GM12878 (cell line): Measurements from ENCODE around the gene RNF115. TPM values are rescaled to one million over a fixed set of nuclear protein-coding genes. Genes with fewer than 3 reads are reported as not detected.

ENCODE experiments used
- ATAC-seq: fragments of 200-7000 bp; cut with Tn5 transposase; 3 replicates; pipeline ENCODE4 v1.9.1; 2020; ENCODE audit warnings: mild to moderate bottlenecking, moderate library complexity
- BruUV-seq: library from RNA; stranded (reverse); fragments of 400-500 nt; replicated peaks from 2 replicates; lab custom pipeline; 2021; lab: Mats Ljungman, UMichigan
- CTCF ChIA-PET: fragments of 300-600 bp; sonication (Branson Sonifier 250); formaldehyde crosslinking; extraction: SDS; loops from one replicate; lab custom pipeline; 2021; ENCODE audit warnings: inconsistent platforms; lab: Yijun Ruan, JAX
- POLR2A ChIA-PET: fragments of 350-600 bp; formaldehyde crosslinking; extraction: SDS; loops from one replicate; lab custom pipeline; 2021; ENCODE audit warnings: inconsistent platforms; lab: Charles Lee
- RAD21 ChIA-PET: fragments of 300-600 bp; sonication (Branson Sonifier 250); formaldehyde crosslinking; loops from one replicate; lab custom pipeline; 2023; ENCODE audit warnings: antibody characterized with exemption; ENCODE audit not compliant: unreplicated experiment; lab: Charles Lee
- SMC1A ChIA-PET: fragments of 300-600 bp; sonication (Branson Sonifier 250); formaldehyde crosslinking; loops from one replicate; lab custom pipeline; 2023; ENCODE audit not compliant: unreplicated experiment, uncharacterized antibody; lab: Charles Lee
- DNase-seq: peaks from one replicate; pipeline ENCODE4 v3.0.0-alpha.2; 2011; ENCODE audit warnings: low read depth, low spot score
- FAIRE-seq: peaks from 3 replicates; lab custom pipeline; 2011; peaks lifted over from hg19 to GRCh38; lab: Jason Lieb, UNC
- H2AFZ ChIP-seq: 2 replicates; pipeline ENCODE4 v1.6.0; 2011; ENCODE audit warnings: low read depth, low read length, control low read depth; ENCODE audit not compliant: control insufficient read depth
- H3K27ac ChIP-seq: 2 replicates; pipeline ENCODE4 v1.5.1; 2011; ENCODE audit warnings: control low read depth; ENCODE audit not compliant: control insufficient read depth, insufficient read depth
- H3K27me3 ChIP-seq, 2 experiments: replicated peaks in 1 of 2; 2 replicates each; pipeline versions ENCODE4 v1.6.0 to v1.6.1; 2011; ENCODE audit warnings: low read length in 1 of 2; ENCODE audit not compliant: control insufficient read depth in 2 of 2, insufficient read depth in 2 of 2
- H3K36me3 ChIP-seq, 2 experiments: 2 replicates each; pipeline ENCODE4 v1.5.1; 2011; ENCODE audit warnings: low read length in 1 of 2; ENCODE audit not compliant: control insufficient read depth in 2 of 2, insufficient read depth in 2 of 2
- H3K4me1 ChIP-seq: 2 replicates; pipeline ENCODE4 v1.6.1; 2011; ENCODE audit warnings: mild to moderate bottlenecking, low read length, moderate library complexity, mixed read lengths; ENCODE audit not compliant: control insufficient read depth, insufficient read depth
- H3K4me2 ChIP-seq: 2 replicates; pipeline ENCODE4 v1.6.0; 2011; ENCODE audit warnings: control low read depth; ENCODE audit not compliant: control insufficient read depth, insufficient read depth
- H3K4me3 ChIP-seq: fragments of 200-600 bp; sonication (generic); 2 replicates; pipeline ENCODE4 v1.5.1; 2016
- H3K79me2 ChIP-seq: 2 replicates; pipeline ENCODE4 v1.6.0; 2011; ENCODE audit warnings: low read length; ENCODE audit not compliant: control insufficient read depth, insufficient read depth
- H3K9ac ChIP-seq: 2 replicates; pipeline ENCODE4 v1.8.0; 2011; ENCODE audit warnings: low read length, control low read depth, mixed read lengths; ENCODE audit not compliant: control insufficient read depth, insufficient read depth
- H3K9me3 ChIP-seq: replicated peaks from 3 replicates; pipeline ENCODE4 v1.5.1; 2011; ENCODE audit warnings: mild to moderate bottlenecking, low read length; ENCODE audit not compliant: control insufficient read depth, insufficient read depth
- H4K20me1 ChIP-seq: 2 replicates; pipeline ENCODE4 v1.6.0; 2011; ENCODE audit not compliant: control insufficient read depth, insufficient read depth
- BMI1 ChIP-seq: fragments of 450-650 bp; IDR thresholded peaks from 2 replicates; pipeline ENCODE4 v1.6.1; 2016; ENCODE audit warnings: mild to moderate bottlenecking, moderate library complexity, borderline replicate concordance
- CBX5 ChIP-seq: sonication (generic); IDR thresholded peaks from 2 replicates; pipeline ENCODE4 v1.6.1; 2016; ENCODE audit warnings: low read depth, moderate library complexity, mild to moderate bottlenecking, inconsistent platforms
- KLF5 ChIP-seq: fragments of 450-650 bp; IDR thresholded peaks from 2 replicates; pipeline ENCODE4 v1.6.1; 2014; ENCODE audit warnings: mild to moderate bottlenecking; ENCODE audit not compliant: partially characterized antibody
- MTA3 ChIP-seq: IDR thresholded peaks from 2 replicates; pipeline ENCODE4 v1.6.1; 2012; ENCODE audit warnings: low read length, inconsistent platforms, borderline replicate concordance
- POLR2AphosphoS2 ChIP-seq: IDR thresholded peaks from 2 replicates; pipeline ENCODE4 v1.6.1; 2011; ENCODE audit warnings: low read depth, mild to moderate bottlenecking, low read length, improper control_type of control experiment, moderate library complexity
- RAD51 ChIP-seq: fragments of 450-650 bp; IDR thresholded peaks from 2 replicates; pipeline ENCODE4 v1.6.1; 2016; ENCODE audit warnings: moderate library complexity, mild to moderate bottlenecking, inconsistent platforms
- SUPT20H ChIP-seq: IDR thresholded peaks from 2 replicates; pipeline ENCODE4 v1.6.1; 2011; ENCODE audit warnings: low read depth, mild to moderate bottlenecking, low read length, moderate library complexity, borderline replicate concordance; ENCODE audit not compliant: control insufficient read depth
- USF1 ChIP-seq: IDR thresholded peaks from 2 replicates; pipeline ENCODE4 v1.6.1; 2011; ENCODE audit warnings: borderline replicate concordance, low read depth, mild to moderate bottlenecking, moderate library complexity, mixed read lengths, low read length; ENCODE audit not compliant: insufficient read depth; ENCODE audit errors: extremely low read length
- ZBTB4 ChIP-seq: fragments of 450-650 bp; formaldehyde crosslinking; IDR thresholded peaks from 2 replicates; pipeline ENCODE4 v1.4.0; 2022; ENCODE audit warnings: mild to moderate bottlenecking, moderate library complexity
- ZNF24 ChIP-seq: fragments of 450-650 bp; IDR thresholded peaks from 2 replicates; pipeline ENCODE4 v1.6.1; 2017; ENCODE audit warnings: antibody characterized with exemption, mild to moderate bottlenecking
- WGBS: methylation state at CpG from one replicate; pipeline ENCODE4 v1.1.6; 2016; ENCODE audit warnings: low lambda C conversion rate; ENCODE audit not compliant: insufficient replicate concordance, insufficient coverage; ENCODE audit errors: missing lambda C conversion rate; 5-methylcytosine and 5-hydroxymethylcytosine counted together
- in situ Hi-C: fragments of 300-500 bp; cut with MboI; formaldehyde crosslinking; loops from 9 replicates; pipeline ENCODE4 v1.14.3; 2018; ENCODE audit warnings: mixed read lengths
- intact Hi-C: fragments of 100-400 bp; cut with micrococcal nuclease; formaldehyde crosslinking; loops from one replicate; pipeline ENCODE4 v1.14.2; 2022; ENCODE audit not compliant: unreplicated experiment
- polyA plus RNA-seq, 11 experiments: library from polyadenylated mRNA; depleted of rRNA in 4 of 11; unstranded in 6 of 11; stranded (reverse) in 5 of 11; fragments of >200 nt; fragmentation: Nextera tagmentation in 4 of 11; fragmentation: Illumina TruSeq in 1 of 11; extraction: Ambion mirVana in 4 of 11; extraction: Trizol in 1 of 11; gene quantifications; 1 replicate in 1 of 11; 2 replicates in 10 of 11; pipeline versions ENCODE4 v1.2.1 to v1.2.3, GENCODE V29; 2011 to 2016; ENCODE audit warnings: inconsistent platforms in 2 of 11, missing spikeins in 2 of 11, low read depth in 1 of 11
- total RNA-seq, 4 experiments: library from RNA; depleted of rRNA in 3 of 4; stranded (reverse); fragments of >200 nt in 3 of 4; fragmentation: Illumina TruSeq in 1 of 4; extraction: Trizol in 1 of 4; gene quantifications; 2 replicates each; pipeline versions ENCODE4 v1.2.1 to v1.2.3, GENCODE V29; 2013 to 2021

RNF115 gene
- total and polyA plus RNA-seq, 10 of the 15 experiments (the other 5 are each of a cell fraction or from before 2014, with no cell fraction given) = 3.4 to 22.0 (median 12.9) TPM

- in situ Hi-C loops = no loop called here
- Histone ChIP-seq H3K9me3 (no peaks in the 10 kb centered on the region), H3K36me3 (no peaks in the 10 kb centered on the region), H3K9ac (no peak overlapping the region), H3K27ac (no peak overlapping the region), H3K4me3 (no peak overlapping the region), H3K4me1 (peaks cover 16% of the 10 kb centered on the region), H2AFZ (no peak overlapping the region; the same call in 1 of the 2 replicates), H3K27me3 (no peaks in the 10 kb centered on the region), H4K20me1 (no peaks in the 10 kb centered on the region), H3K79me2 (no peaks in the 10 kb centered on the region), H3K4me2 (peak overlapping the region; percentile 95)
- intact Hi-C loops = loop anchor here (5.0 kb wide), 2 partner anchors 83 to 128 kb away; no protein-coding TSS in a partner anchor
- 49% methylated on average over 5 of the region's 5 CpGs for WGBS
- TF ChIP-seq CBX5 (no peak), POLR2AphosphoS2 (no peak), SUPT20H (no peak), RAD51 (no peak)
- BruUV-seq = no TSS peak
- ChIA-PET POLR2A (no interaction called here), SMC1A (interaction anchor here (0.7 to 3.1 kb wide), 8 partner anchors 9 to 158 kb away, joined by 3 to 17 read pairs (median 3); no protein-coding TSS in a partner anchor), RAD21 (interaction anchor here (0.8 to 1.5 kb wide), 5 partner anchors 30 to 146 kb away, joined by 3 to 6 read pairs (median 5); partner anchors contain the start of gene PIAS3), CTCF (interaction anchor here (0.6 to 2.3 kb wide), 13 partner anchors 11 to 124 kb away, joined by 3 to 14 read pairs (median 4); no protein-coding TSS in a partner anchor)
- ATAC-seq (no peak), FAIRE-seq (no peak), DNase-seq (no peak)
Observed at GRCh38 chr1:145720556-145720877, 103.4 kb downstream of the RNF115 start.

GRCh38 chr1:145719230-145720079 is 104.4 kb downstream of the RNF115 start, which contains the start of gene CD160:
TSS of gene CD160 (plus strand) at chr1:145719499. CDS start at chr1:145728328, 8,829 bp downstream.
- H3K4me2 ChIP-seq = no peak within 1 kb of the TSS; the same call in 1 of the 2 replicates
- SMC1A ChIA-PET = interaction anchor here (0.7 to 3.1 kb wide), 4 partner anchors 10 to 126 kb away, joined by 3 to 17 read pairs (median 4); no protein-coding TSS in a partner anchor
- ATAC-seq (peak; percentile 62), FAIRE-seq (peak; percentile 44), DNase-seq (no peak)
- intact Hi-C loops (loop anchor here (5.0 kb wide), 2 partner anchors 82 to 127 kb away; no protein-coding TSS in a partner anchor), in situ Hi-C loops (no loop called here)
- WGBS = 64% methylated on average over 12 of the region's 12 CpGs
- POLR2A ChIA-PET = no interaction called here
- RAD21 ChIA-PET = interaction anchor here (0.9 to 1.3 kb wide), 5 partner anchors 10 to 140 kb away, joined by 3 to 5 read pairs (median 4); partner anchors contain the start of gene PIAS3
- H3K9me3 ChIP-seq = no peaks in the 10 kb centered on the region
- no peak within 1 kb of the TSS for H3K9ac ChIP-seq
- no TSS peak for BruUV-seq
- no peaks in the 10 kb centered on the region for H3K36me3 ChIP-seq
- no peaks in the 10 kb centered on the region for H4K20me1 ChIP-seq
- H3K79me2 ChIP-seq = no peaks in the 10 kb centered on the region
- H2AFZ ChIP-seq = no peak within 1 kb of the TSS
- CTCF ChIA-PET = interaction anchor here (0.7 to 2.3 kb wide), 9 partner anchors 11 to 299 kb away, joined by 3 to 14 read pairs (median 4); no protein-coding TSS in a partner anchor
- H3K27me3 ChIP-seq = no peaks in the 10 kb centered on the region
- H3K4me1 ChIP-seq = peaks cover 16% of the 10 kb centered on the region
- no peak within 1 kb of the TSS for H3K4me3 ChIP-seq
- no peak within 1 kb of the TSS for H3K27ac ChIP-seq
- no peak for TF ChIP-seq ZBTB4 (CRISPR knock-in tag)
- no peak for TF ChIP-seq KLF5
- TF ChIP-seq BMI1 = no peak
- no peak for TF ChIP-seq ZNF24
- TF ChIP-seq USF1 = no peak
- TF ChIP-seq MTA3 = no peak
